ACHN (cell line): ENCODE results near the gene DLG4.

Experiments used
- DNase-seq: peaks from one replicate; pipeline ENCODE4 v3.0.0-alpha.2; 2015
- in situ Hi-C: cut with HindIII; loops from 2 replicates; pipeline ENCODE4 v1.10.0; 2017; ENCODE audit warnings: low sequenced_read_pairs, low pct_ligation_motif_present, low pct_unique_long_range_greater_than_20kb

Gene DLG4

DNA sequence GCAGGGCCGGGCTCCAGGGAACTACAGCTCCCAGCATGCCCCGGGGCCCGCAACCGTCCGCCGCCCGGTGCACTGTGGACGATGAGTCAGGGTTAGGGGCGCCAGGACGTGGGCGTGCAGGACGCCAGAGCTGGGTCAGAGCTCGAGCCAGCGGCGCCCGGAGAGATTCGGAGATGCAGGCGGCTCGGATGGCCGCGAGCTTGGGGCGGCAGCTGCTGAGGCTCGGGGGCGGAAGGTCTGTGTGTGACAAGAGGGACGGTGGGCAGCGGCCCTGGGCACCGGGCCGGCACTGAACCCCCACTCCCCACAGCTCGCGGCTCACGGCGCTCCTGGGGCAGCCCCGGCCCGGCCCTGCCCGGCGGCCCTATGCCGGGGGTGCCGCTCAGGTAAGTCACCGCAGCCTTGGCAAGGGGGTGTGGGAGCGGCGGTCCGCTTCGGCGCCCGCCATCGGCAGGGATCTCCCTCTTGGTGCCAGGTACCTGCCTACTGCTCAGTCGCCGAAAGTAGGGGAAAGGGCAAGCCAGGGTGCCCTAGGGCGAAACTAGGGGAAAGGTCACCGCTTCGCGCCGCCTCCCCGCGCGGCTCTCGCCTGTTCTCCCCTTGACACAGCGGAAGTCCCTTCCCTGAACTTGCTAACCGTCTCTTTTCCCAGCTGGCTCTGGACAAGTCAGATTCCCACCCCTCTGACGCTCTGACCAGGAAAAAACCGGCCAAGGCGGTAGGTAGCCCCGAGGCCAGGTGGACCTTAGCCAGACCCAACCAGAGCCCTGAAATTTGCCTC lies at the start of gene DLG4, which contains the start of gene ACADVL:
Gene DLG4, minus strand, starts transcription at position 25 of the 781 bp plus-strand sequence.
Gene ACADVL, plus strand, starts transcription at position 127 of the 781 bp plus-strand sequence. Its CDS starts 47 bp downstream, at position 174.
- DNase-seq = peak; percentile 89

DNA sequence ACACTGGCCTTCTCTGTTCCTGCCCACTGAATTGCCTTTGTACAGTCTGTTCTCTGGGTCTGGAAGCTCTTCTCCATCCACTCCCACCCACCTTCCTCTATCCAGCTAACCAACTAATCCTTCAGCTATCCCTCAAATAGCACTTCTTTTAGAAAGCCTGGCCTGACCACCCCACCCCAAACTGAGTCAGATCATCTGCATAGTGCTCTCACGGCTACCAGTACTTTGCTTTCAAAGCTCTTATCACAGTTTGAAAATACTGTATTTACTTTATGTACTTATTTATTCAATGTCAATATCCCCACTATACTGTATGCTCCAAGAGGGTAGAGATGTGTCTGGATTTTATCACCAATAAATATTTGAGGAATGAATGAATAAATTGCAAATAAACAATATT lies 47.1 kb upstream of the DLG4 start:
- no peak for DNase-seq
- in situ Hi-C loops = no loop called here

More for the DNA sequence above, at the start of gene DLG4, which contains the start of gene ACADVL:
- in situ Hi-C loops = no loop called here

DNA sequence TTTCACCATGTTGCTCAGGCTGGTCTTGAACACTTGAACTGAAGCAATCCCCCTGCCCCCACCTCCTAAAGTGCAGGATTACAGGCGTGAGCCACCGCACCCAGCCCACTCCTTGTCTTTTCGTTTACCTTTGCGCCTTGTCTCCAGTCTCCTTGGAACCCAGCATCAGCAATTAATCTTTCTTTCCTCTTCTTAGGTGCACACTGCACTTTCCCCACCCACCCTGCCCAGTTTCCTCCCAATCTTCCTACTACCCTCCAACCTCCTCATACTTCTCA lies 44.1 kb upstream of the DLG4 start:
- no peak for DNase-seq
- in situ Hi-C loops = no loop called here

DNA sequence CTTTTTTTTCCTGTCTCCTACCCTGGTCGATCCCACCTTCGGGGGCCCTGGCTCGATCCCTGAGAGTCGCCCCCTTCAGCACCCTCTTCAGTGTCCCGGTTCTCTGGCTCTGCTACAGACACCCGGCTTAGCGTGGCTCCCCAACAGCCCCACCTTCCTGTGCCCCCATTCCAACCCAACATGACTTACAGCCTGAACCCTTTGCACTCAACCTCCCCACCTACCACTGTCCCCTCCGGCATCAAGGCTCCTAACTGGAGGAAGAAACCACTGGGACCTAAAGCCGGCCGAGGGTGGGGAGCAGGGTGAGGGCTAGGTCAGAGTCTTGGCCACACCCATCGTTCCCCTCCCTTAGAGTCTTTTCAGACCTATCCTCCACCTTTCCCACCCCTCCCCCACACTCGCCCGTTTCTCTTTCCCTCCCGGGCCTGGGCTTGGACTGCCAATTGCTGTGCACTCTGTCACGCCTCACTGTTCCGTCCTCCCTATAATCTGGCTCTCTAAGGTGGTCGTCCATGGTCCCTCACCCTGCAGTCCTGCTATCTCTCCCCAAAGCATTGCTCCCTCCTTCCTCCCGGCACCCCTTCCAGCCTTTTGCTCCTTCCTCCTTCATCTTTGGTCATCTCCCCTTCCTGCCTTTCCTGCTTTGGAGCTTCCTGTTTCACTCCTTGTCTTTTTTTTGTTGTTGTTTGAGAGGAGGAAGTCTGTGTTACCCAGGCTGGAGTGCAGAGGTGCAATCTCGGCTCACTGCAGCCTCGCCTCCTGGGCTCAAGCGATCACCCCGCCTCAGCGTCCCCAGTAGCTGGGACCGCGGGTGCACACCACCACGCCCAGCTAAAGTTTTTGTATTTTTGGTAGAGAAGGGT lies 43.5 kb upstream of the DLG4 start:
- DNase-seq = no peak
- in situ Hi-C loops = no loop called here

DNA sequence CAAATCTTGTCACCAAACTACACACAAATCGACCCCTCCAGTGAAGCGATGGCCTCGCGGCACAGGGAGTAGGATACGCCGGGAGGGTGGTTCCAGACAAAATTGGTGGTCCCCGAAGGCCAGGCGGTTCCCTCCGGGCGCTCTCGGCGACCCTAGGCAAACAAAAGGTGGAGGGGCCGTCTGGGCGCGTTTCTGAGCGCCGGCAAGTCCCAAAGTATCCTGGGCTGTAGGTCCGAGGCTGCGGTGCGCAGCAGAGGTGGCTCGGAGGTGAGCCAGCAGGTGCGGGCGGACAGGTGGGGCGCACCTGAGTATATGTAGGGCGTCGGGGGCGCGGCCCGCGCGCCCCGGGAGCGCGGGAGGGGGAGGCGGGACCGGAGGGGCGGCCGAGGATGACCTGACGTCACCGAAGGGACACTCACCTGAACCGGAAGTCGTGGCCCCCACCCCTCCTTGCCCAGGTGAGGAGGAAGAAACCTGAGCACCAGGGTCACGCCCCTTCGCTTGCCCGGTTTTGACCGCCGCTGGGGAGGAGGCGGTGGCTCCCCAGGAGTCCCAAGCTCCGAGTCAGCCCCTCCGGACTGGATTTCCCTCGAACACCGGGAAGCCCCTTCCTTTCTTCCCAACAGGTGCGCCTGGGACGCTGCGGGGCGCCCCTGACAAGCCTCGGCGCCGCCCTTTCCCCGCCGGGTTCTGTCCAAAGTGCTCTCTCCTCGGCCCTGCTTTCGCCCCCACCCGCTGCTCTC lies 42.7 kb upstream of the DLG4 start, which contains the start of gene CLDN7:
Gene CLDN7, minus strand, starts transcription at position 287 of the 743 bp plus-strand sequence. CDS start 435 bp downstream, outside the sequence.
- no peak for DNase-seq
- in situ Hi-C loops = no loop called here

DNA sequence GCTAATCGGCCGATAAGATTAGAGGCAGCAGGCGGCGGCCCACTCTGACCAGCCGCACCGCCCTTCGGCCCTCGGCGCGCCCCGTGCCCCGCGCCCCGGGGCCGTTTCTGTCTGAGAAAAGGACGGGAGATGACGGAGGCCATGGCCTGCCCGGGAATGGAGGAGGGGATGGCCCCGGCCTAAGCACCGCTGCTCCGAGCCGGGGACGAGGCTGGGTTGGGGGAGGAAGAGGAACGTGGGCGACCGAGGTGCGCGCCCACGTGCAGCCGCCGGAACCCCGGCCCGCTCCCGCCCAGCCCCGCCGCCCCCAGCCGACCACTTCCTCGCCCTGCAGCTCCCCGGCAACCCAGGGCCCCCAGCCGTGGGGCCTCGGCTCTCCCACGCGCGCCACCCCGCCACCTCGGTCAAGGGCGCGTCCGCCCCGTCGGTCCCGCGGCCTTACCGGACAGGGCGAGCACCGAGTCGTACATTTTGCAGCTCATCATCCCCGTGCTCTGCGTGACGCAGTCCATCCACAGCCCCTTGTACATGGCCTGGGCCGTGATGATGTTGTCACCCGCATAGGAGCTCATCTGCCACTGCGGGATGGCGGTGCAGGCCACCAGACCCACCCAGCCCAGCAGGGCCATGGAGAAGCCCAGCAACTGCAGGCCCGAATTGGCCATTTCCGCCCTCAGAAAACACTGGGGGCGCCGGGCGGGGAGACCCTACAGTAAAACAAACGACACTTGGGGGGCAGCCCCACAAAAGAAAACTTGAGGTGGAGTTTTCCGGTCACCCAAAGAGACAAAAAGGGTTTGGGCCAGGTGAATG lies 41.9 kb upstream of the DLG4 start:
- DNase-seq = no peak
- in situ Hi-C loops = no loop called here

DNA sequence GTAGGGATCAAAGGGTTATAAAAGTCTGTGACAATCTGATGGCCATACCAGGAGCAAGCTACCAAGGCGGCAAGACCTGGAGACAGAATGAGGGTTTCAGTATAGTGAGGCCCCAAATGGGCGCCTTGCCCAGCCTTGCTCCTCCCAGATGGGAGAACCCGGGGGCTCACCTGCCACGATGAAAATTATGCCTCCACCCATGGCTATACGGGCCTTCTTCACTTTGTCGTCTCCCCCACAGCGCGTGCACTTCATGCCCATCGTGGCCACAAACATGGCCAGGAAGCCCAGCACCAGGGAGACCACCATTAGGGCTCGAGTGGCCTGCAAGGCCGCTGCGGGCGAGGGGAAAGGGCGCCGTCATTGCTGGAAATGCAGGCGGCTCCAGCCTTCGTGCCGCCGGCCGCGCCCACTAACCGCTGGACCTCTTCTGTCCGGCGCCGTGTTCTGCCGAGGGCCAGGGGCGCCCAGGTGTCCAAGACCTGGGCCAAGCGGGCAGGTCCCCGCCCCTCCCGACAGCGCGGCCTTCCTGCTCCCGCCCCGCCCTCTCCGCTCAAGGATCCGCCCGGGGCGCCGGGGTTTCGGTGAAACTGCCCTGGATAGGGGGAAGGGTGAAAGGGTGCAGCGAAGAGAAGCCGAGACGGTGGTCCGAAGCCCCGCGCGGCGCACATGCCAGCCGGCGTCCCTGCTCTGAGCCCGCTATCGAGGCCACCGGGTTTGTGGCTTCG lies 41.2 kb upstream of the DLG4 start:
- in situ Hi-C loops = no loop called here
- DNase-seq = no peak

DNA sequence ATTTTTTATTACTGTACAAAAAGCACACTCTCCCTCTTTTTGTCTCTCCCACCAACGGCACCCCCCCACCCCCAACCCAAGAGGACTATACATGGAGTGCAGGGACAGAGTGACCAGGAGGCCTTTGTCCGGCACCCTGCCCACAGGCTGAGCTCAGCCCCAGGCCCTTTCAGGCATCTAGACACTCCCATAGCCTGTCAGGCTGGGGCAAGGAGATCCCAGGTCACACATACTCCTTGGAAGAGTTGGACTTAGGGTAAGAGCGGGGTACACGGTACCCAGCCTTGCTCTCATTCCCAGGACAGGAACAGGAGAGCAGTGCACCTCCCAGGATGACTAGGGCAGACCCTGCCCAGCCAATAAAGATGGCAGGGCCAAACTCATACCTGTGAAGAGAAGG lies 40.5 kb upstream of the DLG4 start:
- in situ Hi-C loops = no loop called here
- DNase-seq = no peak

DNA sequence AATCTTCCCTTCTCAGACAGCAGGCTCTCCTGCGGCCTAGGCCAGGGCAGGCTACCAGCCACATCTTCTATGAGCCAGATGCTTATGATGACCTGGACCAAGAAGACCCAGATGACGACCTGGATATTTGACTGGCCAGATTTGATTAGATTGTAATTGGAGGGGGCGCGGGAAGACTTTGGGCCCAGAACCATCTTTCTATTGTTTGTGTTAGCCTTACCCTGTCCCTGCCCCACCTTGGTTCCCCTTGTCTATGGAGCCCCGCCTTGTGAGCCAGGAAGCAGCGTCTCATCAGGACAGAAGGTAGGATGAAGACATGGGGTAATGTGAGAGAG lies 39.9 kb upstream of the DLG4 start:
- in situ Hi-C loops = no loop called here
- DNase-seq = no peak

DNA sequence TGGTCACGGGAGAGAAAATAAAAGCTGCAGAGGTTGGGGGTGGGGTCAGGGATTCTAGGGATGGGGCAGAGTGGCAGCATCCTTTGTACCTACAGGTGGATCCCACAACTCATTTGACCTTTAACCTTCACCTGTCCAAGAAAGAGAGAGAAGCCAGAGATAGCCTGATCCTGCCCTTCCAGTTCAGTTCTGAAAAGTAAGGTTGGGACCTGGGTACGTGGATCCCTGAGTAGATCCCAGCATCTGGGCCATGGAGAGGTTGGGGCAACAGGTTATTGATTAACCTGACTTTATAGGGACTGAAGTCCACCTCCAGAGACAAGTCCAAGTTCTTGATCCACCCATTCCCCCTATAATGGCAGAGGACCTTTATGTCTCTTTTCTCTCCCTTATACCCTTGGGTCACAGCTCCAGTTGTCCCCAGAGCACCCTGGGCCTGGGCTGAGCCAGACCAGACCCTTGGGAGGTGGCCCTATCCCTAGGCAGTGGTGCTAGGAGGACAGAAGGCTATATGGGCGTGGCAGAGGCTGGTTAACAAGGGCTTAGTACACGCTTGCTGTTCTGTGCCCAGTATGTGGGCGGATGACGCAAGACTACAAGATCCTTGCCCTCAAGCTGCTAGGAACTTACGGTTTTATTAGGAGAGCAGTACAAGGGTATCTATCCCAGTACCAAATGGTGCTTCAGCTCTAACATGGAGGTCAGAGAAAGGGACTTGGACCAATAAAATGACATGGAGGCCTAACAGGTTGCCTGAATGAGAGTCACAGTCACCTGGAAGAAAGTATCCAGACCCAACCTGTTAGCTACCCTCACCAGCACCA lies 39.3 kb upstream of the DLG4 start:
- in situ Hi-C loops = no loop called here
- no peak for DNase-seq

DNA sequence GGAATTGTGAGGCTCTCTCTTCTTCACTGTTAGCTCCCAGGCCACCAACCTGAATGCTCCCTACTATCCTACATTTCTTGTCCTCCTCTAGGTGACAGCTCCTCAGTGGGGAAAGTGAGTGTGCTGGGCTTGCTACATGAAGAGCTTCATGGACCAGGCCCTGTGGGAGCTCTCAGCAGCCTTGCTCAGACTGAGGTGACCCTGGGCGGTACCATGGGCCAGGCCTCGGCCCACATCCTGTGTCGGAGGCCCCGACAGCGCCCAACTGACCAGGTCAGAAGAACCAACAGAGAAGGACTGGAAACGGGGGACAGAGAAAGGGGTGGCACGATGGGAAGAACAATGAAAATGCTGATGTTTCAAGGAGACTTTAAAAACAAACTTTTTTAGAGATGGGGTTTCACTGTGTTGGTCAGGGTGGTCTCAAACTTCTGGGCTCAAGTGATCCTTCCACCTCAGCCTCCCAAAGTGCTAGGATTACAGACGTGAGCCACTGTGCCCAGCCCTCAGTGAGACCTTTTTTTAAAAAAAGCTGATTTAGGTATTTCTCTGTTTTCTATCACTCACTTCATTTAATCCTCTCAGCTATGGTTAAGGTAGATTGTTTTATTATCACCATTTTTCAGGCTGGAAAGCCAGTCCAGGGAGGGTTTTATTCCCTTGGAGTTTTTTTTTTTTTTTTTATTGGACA lies 37.3 kb upstream of the DLG4 start:
- in situ Hi-C loops = no loop called here
- no peak for DNase-seq

DNA sequence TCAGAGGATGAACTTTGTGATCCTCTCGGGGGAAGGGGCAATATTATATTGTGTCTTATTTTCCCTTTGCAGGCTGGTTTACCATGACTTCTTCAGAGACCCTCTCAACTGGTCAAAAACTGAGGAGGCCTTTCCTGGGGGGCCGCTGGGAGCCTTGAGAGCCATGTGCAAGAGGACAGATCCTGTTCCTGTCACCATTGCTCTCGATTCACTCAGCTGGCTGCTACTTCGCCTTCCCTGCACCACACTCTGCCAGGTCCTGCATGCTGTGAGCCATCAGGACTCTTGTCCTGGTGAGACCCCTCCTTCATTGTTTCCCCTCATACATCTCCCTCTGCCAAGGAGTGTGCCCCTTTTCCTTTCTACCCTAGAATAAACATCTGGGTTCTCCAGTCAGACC lies 34.9 kb upstream of the DLG4 start:
- in situ Hi-C loops = no loop called here
- DNase-seq = no peak

DNA sequence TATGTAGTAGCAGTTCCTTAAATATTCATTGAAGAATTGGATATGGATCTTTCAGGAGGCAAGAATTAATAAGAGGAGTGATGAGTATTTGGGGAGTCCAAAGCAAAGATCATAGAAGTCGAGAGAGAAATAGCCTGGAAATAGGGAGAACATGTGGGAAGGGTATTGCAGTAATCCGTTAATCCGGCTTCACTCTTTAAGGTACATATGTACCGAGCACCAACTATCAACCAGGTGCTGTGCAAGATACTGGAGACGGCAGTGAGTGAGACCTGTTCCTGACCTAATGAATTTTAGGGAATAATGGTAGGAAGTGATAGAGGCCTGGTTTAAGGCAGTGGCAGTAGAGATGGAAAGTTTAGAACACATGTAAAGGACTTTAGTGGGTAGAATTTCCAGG lies 33.4 kb upstream of the DLG4 start:
- no peak for DNase-seq
- in situ Hi-C loops = no loop called here

DNA sequence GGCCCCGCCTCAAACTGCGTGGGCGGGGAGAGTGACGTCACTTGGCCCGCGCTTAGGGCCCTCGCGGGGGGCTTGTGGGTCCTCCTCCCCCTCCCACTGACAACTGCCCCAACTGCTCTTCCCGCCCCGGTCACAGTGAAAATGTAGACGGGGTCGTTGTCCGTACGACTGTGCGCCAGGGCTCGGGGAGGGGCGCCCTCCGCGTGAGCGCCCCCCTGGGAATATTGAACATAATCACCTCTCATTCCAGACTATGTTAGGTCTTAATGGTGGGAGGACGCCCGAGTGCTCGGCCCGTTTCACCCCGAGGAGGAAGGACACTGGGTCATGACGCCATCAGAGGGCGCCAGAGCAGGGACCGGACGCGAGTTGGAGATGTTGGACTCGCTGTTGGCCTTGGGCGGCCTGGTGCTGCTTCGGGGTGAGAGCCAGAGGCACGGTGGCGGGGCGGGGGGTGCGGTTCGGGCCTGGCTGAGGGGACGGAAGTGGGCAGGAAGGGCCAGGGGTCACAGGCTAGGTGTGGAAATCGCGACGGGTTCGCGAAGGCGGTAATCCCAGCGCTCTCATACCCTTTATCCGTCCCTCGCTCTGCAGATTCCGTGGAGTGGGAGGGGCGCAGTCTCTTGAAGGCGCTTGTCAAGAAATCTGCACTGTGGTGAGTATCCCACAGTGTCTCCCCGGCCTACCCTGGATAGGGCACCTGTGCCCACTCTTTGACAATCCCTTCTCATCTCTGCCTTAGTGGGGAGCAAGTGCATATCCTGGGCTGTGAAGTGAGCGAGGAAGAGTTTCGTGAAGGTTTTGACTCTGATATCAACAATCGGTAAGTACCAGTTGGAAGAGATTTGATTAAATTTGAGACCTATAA lies 32.8 kb upstream of the DLG4 start, which contains the start of gene ELP5:
Gene ELP5, plus strand, starts transcription at position 40 of the 868 bp plus-strand sequence. Its CDS starts 336 bp downstream, at position 376.
- peak; percentile 96 for DNase-seq
- in situ Hi-C loops = no loop called here

DNA sequence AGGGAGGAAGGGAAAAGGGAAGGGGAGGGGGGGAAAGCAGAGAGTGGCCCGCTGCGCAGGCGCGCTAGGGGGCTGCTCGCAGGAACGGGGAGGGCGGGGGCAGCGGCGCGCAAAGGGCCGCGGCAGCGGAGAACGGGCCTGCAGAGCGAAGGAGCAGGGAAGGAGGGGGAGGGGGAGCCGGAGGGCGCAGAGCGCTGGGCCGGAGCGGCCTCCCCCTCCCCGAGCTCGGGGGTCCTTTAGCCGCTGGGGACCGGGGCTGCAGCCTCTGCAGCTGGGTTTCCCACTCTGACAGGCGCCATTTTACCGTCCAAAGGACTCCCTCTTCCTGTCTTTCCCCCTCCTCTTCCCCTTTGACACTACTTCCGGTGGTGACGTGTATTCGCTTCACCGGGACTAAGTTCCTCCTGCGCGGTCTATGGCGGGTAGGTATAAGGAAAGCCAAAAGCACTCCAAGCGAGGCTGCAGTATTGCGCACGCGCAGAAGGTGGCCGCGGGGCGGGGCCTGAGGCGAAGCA lies 32.1 kb upstream of the DLG4 start, which contains the start of gene CTDNEP1:
Gene CTDNEP1, minus strand, starts transcription at position 74 of the 515 bp plus-strand sequence. CDS start 438 bp downstream, outside the sequence.
- in situ Hi-C loops = no loop called here
- DNase-seq = peak; percentile 100
